ENCODE results near the gene ROR2. TPM values are rescaled to one million over a fixed set of nuclear protein-coding genes. Genes with fewer than 3 reads are reported as not detected.

Gene ROR2
- total RNA-seq, 2 donors from 2014 or later, result 37.2 to 43.9 TPM

DNA sequence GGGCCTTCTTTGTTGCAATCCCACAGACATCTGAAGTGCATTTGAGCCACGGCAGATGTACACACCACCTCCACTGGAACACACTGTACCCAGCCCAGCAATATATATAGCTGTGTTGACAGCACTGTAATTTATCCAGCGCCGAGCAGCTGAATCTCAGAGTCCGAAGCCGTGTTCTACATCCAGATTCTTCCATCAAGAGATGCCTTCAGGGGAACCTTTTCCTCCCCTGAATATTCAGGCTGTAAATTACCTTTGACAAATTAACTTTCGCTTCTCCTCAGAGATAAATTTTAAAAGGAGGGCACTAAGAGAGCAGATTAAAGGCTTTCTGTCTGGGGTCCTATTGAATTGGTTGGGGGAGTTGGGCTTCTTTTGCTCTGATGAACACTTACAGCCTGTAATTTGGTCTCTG lies 76.4 kb downstream of the ROR2 start:
- Histone ChIP-seq H3K4me1 (replicated peaks) (peaks cover 5% of the 10 kb centered on the region), H3K27me3 (replicated peaks; ENCODE audit: insufficient read depth) (no peaks in the 10 kb centered on the region), H3K36me3 (no peaks in the 10 kb centered on the region), H3K4me3 (no peak overlapping the region), H3K9me3 (no peaks in the 10 kb centered on the region), H3K27ac (peak overlapping the region; percentile 58 to 69)
- no peak for TF ChIP-seq POLR2A (IDR thresholded peaks at IDR 0.05)
- TF ChIP-seq POLR2AphosphoS5 (IDR thresholded peaks at IDR 0.05), result peak; percentile 80
- WGBS, result 18% methylated on average over 6 of the region's 6 CpGs
- intact Hi-C loops (cut with DNase I), result loop anchor here (5.0 kb wide), 1 partner anchor 36 kb away; no protein-coding TSS in a partner anchor
- peak; percentile 70 for DNase-seq (ENCODE audit: low spot score)

DNA sequence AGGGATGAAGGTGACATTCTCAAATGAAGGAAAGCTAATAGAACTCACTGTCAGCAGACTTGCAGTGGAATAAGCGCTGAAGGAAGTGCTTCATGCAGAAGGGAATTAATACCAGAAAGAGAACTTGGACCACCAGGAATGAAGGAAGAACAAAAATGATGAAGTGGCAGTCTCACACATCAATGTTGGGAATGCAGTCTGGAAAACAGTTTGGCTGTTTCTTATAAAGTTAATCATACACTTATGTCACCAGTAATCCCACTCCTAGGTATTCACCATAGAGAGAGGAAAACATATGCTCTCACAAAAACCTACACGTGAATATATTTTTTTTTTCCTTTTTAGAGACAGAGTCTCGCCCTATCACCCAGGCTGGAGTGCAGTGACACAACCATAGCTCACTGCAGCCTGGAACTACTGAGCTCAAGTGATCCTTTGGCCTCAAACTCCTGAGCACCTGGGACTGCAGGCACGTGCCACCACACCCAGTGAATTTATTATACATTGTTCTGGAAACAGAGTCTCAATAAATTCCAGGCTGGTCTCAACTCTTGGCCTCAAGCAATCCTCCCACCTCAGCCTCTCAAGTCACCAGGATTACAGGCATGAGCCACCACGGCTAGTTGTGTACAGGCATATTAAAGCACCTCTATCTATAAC lies 81.2 kb downstream of the ROR2 start:
- 92% methylated on average over 5 of the region's 5 CpGs for WGBS
- Histone ChIP-seq H3K9me3 (no peaks in the 10 kb centered on the region), H3K27ac (no peak overlapping the region), H3K4me3 (no peak overlapping the region), H3K36me3 (no peaks in the 10 kb centered on the region), H3K4me1 (replicated peaks) (peaks cover 5% of the 10 kb centered on the region), H3K27me3 (replicated peaks; ENCODE audit: insufficient read depth) (no peaks in the 10 kb centered on the region)
- TF ChIP-seq POLR2AphosphoS5 (IDR thresholded peaks at IDR 0.05) (no peak), POLR2A (IDR thresholded peaks at IDR 0.05) (no peak)
- TF ChIP-seq, protein P1, sequence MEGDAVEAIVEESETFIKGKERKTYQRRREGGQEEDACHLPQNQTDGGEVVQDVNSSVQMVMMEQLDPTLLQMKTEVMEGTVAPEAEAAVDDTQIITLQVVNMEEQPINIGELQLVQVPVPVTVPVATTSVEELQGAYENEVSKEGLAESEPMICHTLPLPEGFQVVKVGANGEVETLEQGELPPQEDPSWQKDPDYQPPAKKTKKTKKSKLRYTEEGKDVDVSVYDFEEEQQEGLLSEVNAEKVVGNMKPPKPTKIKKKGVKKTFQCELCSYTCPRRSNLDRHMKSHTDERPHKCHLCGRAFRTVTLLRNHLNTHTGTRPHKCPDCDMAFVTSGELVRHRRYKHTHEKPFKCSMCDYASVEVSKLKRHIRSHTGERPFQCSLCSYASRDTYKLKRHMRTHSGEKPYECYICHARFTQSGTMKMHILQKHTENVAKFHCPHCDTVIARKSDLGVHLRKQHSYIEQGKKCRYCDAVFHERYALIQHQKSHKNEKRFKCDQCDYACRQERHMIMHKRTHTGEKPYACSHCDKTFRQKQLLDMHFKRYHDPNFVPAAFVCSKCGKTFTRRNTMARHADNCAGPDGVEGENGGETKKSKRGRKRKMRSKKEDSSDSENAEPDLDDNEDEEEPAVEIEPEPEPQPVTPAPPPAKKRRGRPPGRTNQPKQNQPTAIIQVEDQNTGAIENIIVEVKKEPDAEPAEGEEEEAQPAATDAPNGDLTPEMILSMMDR (IDR thresholded peaks at IDR 0.05), result no peak
- intact Hi-C loops (cut with DNase I), result no loop called here
- no peak for DNase-seq (ENCODE audit: low spot score)

DNA sequence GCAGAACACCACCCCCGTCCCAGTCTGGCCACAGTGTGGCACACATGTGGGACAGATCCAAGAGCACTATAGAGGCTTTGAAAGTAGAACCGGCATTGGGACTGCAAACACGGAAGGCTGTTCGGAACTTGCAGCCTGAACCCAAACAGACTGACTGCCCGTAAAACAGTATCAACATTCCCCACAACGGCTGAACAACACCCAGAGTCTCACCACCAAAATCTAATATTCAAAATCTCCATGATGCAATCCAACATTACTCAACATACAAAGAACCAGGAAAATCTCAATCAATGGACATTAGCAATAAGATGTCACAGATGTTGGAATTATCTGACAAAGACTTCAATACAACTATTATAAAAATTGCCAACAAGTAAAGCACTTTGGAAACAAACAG lies 82.3 kb downstream of the ROR2 start:
- H3K4me1 ChIP-seq (replicated peaks), result no peaks in the 10 kb centered on the region
- no peak overlapping the region for H3K4me3 ChIP-seq
- intact Hi-C loops (cut with DNase I), result no loop called here
- TF ChIP-seq, protein P1 (IDR thresholded peaks at IDR 0.05), result no peak
- TF ChIP-seq POLR2A (IDR thresholded peaks at IDR 0.05) (no peak), POLR2AphosphoS5 (IDR thresholded peaks at IDR 0.05) (no peak)
- H3K9me3 ChIP-seq, result no peaks in the 10 kb centered on the region
- 67% methylated on average over 6 of the region's 6 CpGs for WGBS
- H3K27ac ChIP-seq, result no peak overlapping the region
- no peaks in the 10 kb centered on the region for H3K27me3 ChIP-seq (replicated peaks; ENCODE audit: insufficient read depth)
- DNase-seq (ENCODE audit: low spot score), result no peak
- no peaks in the 10 kb centered on the region for H3K36me3 ChIP-seq

DNA sequence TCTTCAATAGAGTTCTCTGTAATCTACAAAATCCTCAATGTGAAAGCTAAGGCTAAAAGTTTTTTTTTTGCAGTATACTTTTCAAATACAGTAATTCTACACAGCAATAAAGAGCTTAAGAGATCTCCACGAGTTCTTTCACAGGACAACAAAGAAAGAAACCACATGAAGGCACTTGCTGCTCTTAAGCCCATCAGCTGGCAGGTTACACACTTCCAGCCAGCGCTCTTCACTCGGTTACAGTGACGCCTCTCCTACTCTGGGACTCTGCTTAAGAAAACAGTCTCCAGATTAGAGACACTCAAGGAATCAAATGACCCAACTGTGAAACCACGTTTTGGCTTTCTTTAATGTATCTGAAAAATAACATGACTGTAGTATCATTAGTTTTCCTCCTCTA lies 85.0 kb downstream of the ROR2 start:
- H3K4me3 ChIP-seq, result no peak overlapping the region
- TF ChIP-seq POLR2AphosphoS5 (IDR thresholded peaks at IDR 0.05) (peak; percentile 44), POLR2A (IDR thresholded peaks at IDR 0.05) (no peak)
- TF ChIP-seq, protein P1 (IDR thresholded peaks at IDR 0.05), result no peak
- H3K4me1 ChIP-seq (replicated peaks), result no peaks in the 10 kb centered on the region
- peak; percentile 39 for DNase-seq (ENCODE audit: low spot score)
- no peaks in the 10 kb centered on the region for H3K9me3 ChIP-seq
- no peaks in the 10 kb centered on the region for H3K27me3 ChIP-seq (replicated peaks; ENCODE audit: insufficient read depth)
- no peaks in the 10 kb centered on the region for H3K36me3 ChIP-seq
- WGBS, result 16% methylated on average over 5 of the region's 5 CpGs
- peak overlapping the region; percentile 30 to 44 for H3K27ac ChIP-seq
- intact Hi-C loops (cut with DNase I), result no loop called here

DNA sequence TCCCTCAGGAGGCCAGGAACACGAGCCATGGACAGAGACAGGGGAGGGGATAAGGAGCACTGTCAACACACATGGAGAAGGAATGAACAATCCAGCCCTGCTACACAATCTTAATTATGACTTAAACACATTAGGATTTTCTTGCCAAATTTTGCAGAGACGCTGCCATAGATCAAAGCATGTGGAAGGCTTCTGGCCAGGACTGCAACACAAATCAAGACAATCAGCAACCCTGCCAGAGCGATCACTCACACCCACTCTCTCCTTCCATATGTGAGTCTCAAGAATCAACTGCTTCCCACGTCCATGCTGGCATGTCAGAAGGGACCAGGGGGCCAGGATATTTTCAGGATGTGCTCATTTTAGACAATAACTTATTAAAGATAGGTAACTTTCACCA lies 85.6 kb downstream of the ROR2 start:
- no peaks in the 10 kb centered on the region for H3K27me3 ChIP-seq (replicated peaks; ENCODE audit: insufficient read depth)
- intact Hi-C loops (cut with DNase I), result no loop called here
- TF ChIP-seq, protein P1 (IDR thresholded peaks at IDR 0.05), result no peak
- TF ChIP-seq POLR2A (IDR thresholded peaks at IDR 0.05), result no peak
- TF ChIP-seq POLR2AphosphoS5 (IDR thresholded peaks at IDR 0.05), result no peak
- H3K36me3 ChIP-seq, result no peaks in the 10 kb centered on the region
- no peaks in the 10 kb centered on the region for H3K9me3 ChIP-seq
- H3K4me1 ChIP-seq (replicated peaks), result no peaks in the 10 kb centered on the region
- peak overlapping the region in 1 of 2 donors; percentile 44 for H3K27ac ChIP-seq
- 30% methylated on average over 4 of the region's 4 CpGs for WGBS
- DNase-seq (ENCODE audit: low spot score), result no peak
- H3K4me3 ChIP-seq, result no peak overlapping the region
